Muscle layer of colon (tissue), 2 donors: ENCODE results near the gene AK8.

ENCODE experiments used
- H3K27ac ChIP-seq: one replicate; pipeline ENCODE4 v1.7.0; 2013; ENCODE audit warnings: low read depth, mild to moderate bottlenecking, low read length, moderate library complexity
- H3K27me3 ChIP-seq, 2 donors: one replicate each; pipeline ENCODE4 v1.7.0; 2013; ENCODE audit warnings: low read length in 2 of 2, mild to moderate bottlenecking in 2 of 2; ENCODE audit not compliant: insufficient read depth in 2 of 2, control insufficient read depth in 1 of 2
- H3K36me3 ChIP-seq: one replicate; pipeline ENCODE4 v1.7.0; 2013; ENCODE audit warnings: mild to moderate bottlenecking, low read length; ENCODE audit not compliant: insufficient read depth
- H3K4me1 ChIP-seq: one replicate; pipeline ENCODE4 v1.7.0; 2013; ENCODE audit warnings: mild to moderate bottlenecking, low read length; ENCODE audit not compliant: insufficient read depth
- H3K4me3 ChIP-seq, 2 donors: one replicate each; pipeline ENCODE4 v1.7.0; 2013; ENCODE audit warnings: low read length in 2 of 2, low read depth in 1 of 2, mild to moderate bottlenecking in 1 of 2, moderate library complexity in 1 of 2
- H3K9ac ChIP-seq: one replicate; pipeline ENCODE4 v1.7.0; 2013; ENCODE audit warnings: low read length
- H3K9me3 ChIP-seq: one replicate; pipeline ENCODE4 v1.7.0; 2013; ENCODE audit warnings: mild to moderate bottlenecking, low read length
- donor health status: abdominal sarcoma.
- donor health status: Adenocarcinoma of cecum.

Gene AK8

GRCh38 chr9:132853482-132853881 lies 24.6 kb downstream of the AK8 start:
- H3K9me3 ChIP-seq = no peaks in the 10 kb centered on the region

GRCh38 chr9:132849185-132849706 lies 28.8 kb downstream of the AK8 start:
- peak overlapping the region; percentile 66 for H3K27ac ChIP-seq
- H3K9me3 ChIP-seq = no peaks in the 10 kb centered on the region
- peaks cover 5% of the 10 kb centered on the region for H3K4me1 ChIP-seq
- no peaks in the 10 kb centered on the region for H3K36me3 ChIP-seq
- H3K9ac ChIP-seq = no peak overlapping the region
- no peak overlapping the region for H3K4me3 ChIP-seq
- H3K27me3 ChIP-seq = no peaks in the 10 kb centered on the region

More at GRCh38 chr9:132853482-132853881, 24.6 kb downstream of the AK8 start:
- Histone ChIP-seq H3K27ac (no peak overlapping the region), H3K4me3 (no peak overlapping the region), H3K4me1 (peaks cover 23% of the 10 kb centered on the region), H3K36me3 (no peaks in the 10 kb centered on the region), H3K9ac (no peak overlapping the region), H3K27me3 (no peaks in the 10 kb centered on the region)

- Histone ChIP-seq H3K27ac (no peak overlapping the region), H3K36me3 (no peaks in the 10 kb centered on the region), H3K9ac (no peak overlapping the region), H3K4me3 (no peak overlapping the region), H3K9me3 (no peaks in the 10 kb centered on the region), H3K4me1 (peaks cover 5% of the 10 kb centered on the region), H3K27me3 (no peaks in the 10 kb centered on the region)
Observed at GRCh38 chr9:132846918-132847515, 31.1 kb downstream of the AK8 start.

GRCh38 chr9:132846109-132846917 lies 31.8 kb downstream of the AK8 start:
- H3K9ac ChIP-seq = no peak overlapping the region
- H3K27me3 ChIP-seq = no peaks in the 10 kb centered on the region
- no peaks in the 10 kb centered on the region for H3K36me3 ChIP-seq
- peaks cover 5% of the 10 kb centered on the region for H3K4me1 ChIP-seq
- no peak overlapping the region for H3K4me3 ChIP-seq
- no peak overlapping the region for H3K27ac ChIP-seq
- no peaks in the 10 kb centered on the region for H3K9me3 ChIP-seq

GRCh38 chr9:132842124-132843044 lies 35.7 kb downstream of the AK8 start:
- Histone ChIP-seq H3K9ac (no peak overlapping the region), H3K36me3 (no peaks in the 10 kb centered on the region), H3K4me3 (no peak overlapping the region), H3K27ac (no peak overlapping the region), H3K27me3 (no peaks in the 10 kb centered on the region), H3K9me3 (no peaks in the 10 kb centered on the region), H3K4me1 (no peaks in the 10 kb centered on the region)

GRCh38 chr9:132840980-132841379 lies 37.1 kb downstream of the AK8 start:
- Histone ChIP-seq H3K36me3 (no peaks in the 10 kb centered on the region), H3K9me3 (no peaks in the 10 kb centered on the region), H3K27me3 (no peaks in the 10 kb centered on the region), H3K9ac (no peak overlapping the region), H3K4me1 (no peaks in the 10 kb centered on the region), H3K27ac (no peak overlapping the region), H3K4me3 (no peak overlapping the region)

GRCh38 chr9:132838291-132838690 lies 39.8 kb downstream of the AK8 start:
- no peaks in the 10 kb centered on the region for H3K27me3 ChIP-seq
- H3K9me3 ChIP-seq = no peaks in the 10 kb centered on the region
- H3K9ac ChIP-seq = no peak overlapping the region
- no peaks in the 10 kb centered on the region for H3K36me3 ChIP-seq
- no peak overlapping the region for H3K4me3 ChIP-seq
- no peak overlapping the region for H3K27ac ChIP-seq
- no peaks in the 10 kb centered on the region for H3K4me1 ChIP-seq

- no peak overlapping the region for H3K27ac ChIP-seq
- H3K4me1 ChIP-seq = no peaks in the 10 kb centered on the region
- H3K9me3 ChIP-seq = no peaks in the 10 kb centered on the region
- no peaks in the 10 kb centered on the region for H3K36me3 ChIP-seq
- no peaks in the 10 kb centered on the region for H3K27me3 ChIP-seq
- H3K9ac ChIP-seq = no peak overlapping the region
- H3K4me3 ChIP-seq = no peak overlapping the region
Observed at GRCh38 chr9:132837501-132838286, 40.4 kb downstream of the AK8 start.

GRCh38 chr9:132834343-132834742 lies 43.7 kb downstream of the AK8 start:
- Histone ChIP-seq H3K36me3 (no peaks in the 10 kb centered on the region), H3K4me1 (no peaks in the 10 kb centered on the region), H3K27ac (no peak overlapping the region), H3K27me3 (no peaks in the 10 kb centered on the region), H3K4me3 (no peak overlapping the region), H3K9ac (no peak overlapping the region), H3K9me3 (no peaks in the 10 kb centered on the region)

GRCh38 chr9:132833550-132834121 lies 44.4 kb downstream of the AK8 start:
- no peak overlapping the region for H3K4me3 ChIP-seq
- no peak overlapping the region for H3K27ac ChIP-seq
- no peaks in the 10 kb centered on the region for H3K4me1 ChIP-seq
- H3K9me3 ChIP-seq = no peaks in the 10 kb centered on the region
- H3K36me3 ChIP-seq = no peaks in the 10 kb centered on the region
- no peak overlapping the region for H3K9ac ChIP-seq
- no peaks in the 10 kb centered on the region for H3K27me3 ChIP-seq
